Neural cell (in vitro differentiated cells): ENCODE data around the gene ANKS1A.
"Not testable (repeated sequence)": the region's sequence is repeated elsewhere in the genome, so short reads cannot be mapped to it uniquely, and the experiment has no call there.

ENCODE experiments used
- RAD21 ChIP-seq: fragments of 450-650 bp; conservative IDR thresholded peaks from 2 replicates; pipeline ENCODE4 v1.6.1; 2014; ENCODE audit warnings: antibody characterized with exemption, mild to moderate bottlenecking, moderate library complexity
- TAF1 ChIP-seq: IDR thresholded peaks from 2 replicates; pipeline ENCODE4 v1.6.1; 2012; ENCODE audit warnings: low read depth

- TF ChIP-seq RAD21, TAF1: not testable (repeated sequence)
These were observed 115.0 kb downstream of the ANKS1A start for GRCh38 chr6:35003886-35004530.
